GM19455 (cell line): ENCODE measurements around the gene TIMM23B.
"Not testable (repeated sequence)": the region's sequence is repeated elsewhere in the genome, so short reads cannot be mapped to it uniquely, and the experiment has no call there.

ENCODE experiments used
- ATAC-seq: cut with Tn5 transposase; IDR thresholded peaks from one replicate; pipeline ENCODE4 v1.9.1; 2021; ENCODE audit not compliant: unreplicated experiment

Gene TIMM23B

GRCh38 chr10:49972094-49972493 is 30.2 kb downstream of the TIMM23B start:
- not testable (repeated sequence) for ATAC-seq

- not testable (repeated sequence) for ATAC-seq
These were observed 35.9 kb downstream of the TIMM23B start for GRCh38 chr10:49977756-49978155.

GRCh38 chr10:49987207-49987606 is 45.4 kb downstream of the TIMM23B start:
- ATAC-seq: not testable (repeated sequence)

GRCh38 chr10:49988376-49988775 is 46.5 kb downstream of the TIMM23B start, which contains the start of gene AGAP6:
Gene AGAP6, plus strand, starts transcription at chr10:49988406. Its CDS starts 310 bp downstream, at chr10:49988716.
- ATAC-seq: not testable (repeated sequence)

GRCh38 chr10:49995321-49995720 is 53.5 kb downstream of the TIMM23B start:
- not testable (repeated sequence) for ATAC-seq

- not testable (repeated sequence) for ATAC-seq
These were observed 72.2 kb downstream of the TIMM23B start for GRCh38 chr10:50014024-50014423.

GRCh38 chr10:50015596-50016220 is 73.9 kb downstream of the TIMM23B start:
- ATAC-seq: not testable (repeated sequence)

- not testable (repeated sequence) for ATAC-seq
These were observed 75.1 kb downstream of the TIMM23B start for GRCh38 chr10:50016926-50017325.

GRCh38 chr10:50017646-50018045 is 75.8 kb downstream of the TIMM23B start:
- ATAC-seq: not testable (repeated sequence)

- ATAC-seq: not testable (repeated sequence)
These were observed 77.4 kb downstream of the TIMM23B start for GRCh38 chr10:50019279-50019678.

GRCh38 chr10:50020451-50021024 is 78.7 kb downstream of the TIMM23B start:
- not testable (repeated sequence) for ATAC-seq

- no peak for ATAC-seq
These were observed 79.8 kb downstream of the TIMM23B start for GRCh38 chr10:50021646-50022045.
